ENCODE results near the gene GRB10.

Gene GRB10

GRCh38 chr7:50685135-50686065, 97.3 kb downstream of the GRB10 start:
- DNase-seq: no peak

GRCh38 chr7:50684713-50685075, 98.0 kb downstream of the GRB10 start:
- DNase-seq: no peak

GRCh38 chr7:50684011-50684712, 98.5 kb downstream of the GRB10 start:
- no peak for DNase-seq

GRCh38 chr7:50682573-50682972, 100.1 kb downstream of the GRB10 start:
- no peak for DNase-seq

GRCh38 chr7:50682079-50682478, 100.6 kb downstream of the GRB10 start:
- no peak for DNase-seq

GRCh38 chr7:50681432-50682045, 101.2 kb downstream of the GRB10 start:
- DNase-seq: no peak

GRCh38 chr7:50679218-50680007, 103.3 kb downstream of the GRB10 start:
- no peak for DNase-seq

- no peak for DNase-seq
Observed at GRCh38 chr7:50678586-50678985, 104.1 kb downstream of the GRB10 start.

GRCh38 chr7:50677638-50677996, 105.1 kb downstream of the GRB10 start:
- DNase-seq: no peak

GRCh38 chr7:50676740-50677637, 105.7 kb downstream of the GRB10 start:
- DNase-seq: no peak

- DNase-seq: no peak
Observed at GRCh38 chr7:50676079-50676478, 106.6 kb downstream of the GRB10 start.

- DNase-seq: no peak
Observed at GRCh38 chr7:50674896-50675835, 107.5 kb downstream of the GRB10 start.

GRCh38 chr7:50674299-50674698, 108.4 kb downstream of the GRB10 start:
- no peak for DNase-seq

GRCh38 chr7:50673096-50673495, 109.6 kb downstream of the GRB10 start:
- no peak for DNase-seq

- no peak for DNase-seq
Observed at GRCh38 chr7:50672045-50672444, 110.7 kb downstream of the GRB10 start.

- no peak for DNase-seq
Observed at GRCh38 chr7:50671386-50671785, 111.3 kb downstream of the GRB10 start.

GRCh38 chr7:50669890-50670289, 112.8 kb downstream of the GRB10 start:
- DNase-seq: no peak

- no peak for DNase-seq
Observed at GRCh38 chr7:50667789-50668226, 114.9 kb downstream of the GRB10 start.

- no peak for DNase-seq
Observed at GRCh38 chr7:50667338-50667737, 115.4 kb downstream of the GRB10 start.

GRCh38 chr7:50666124-50666496, 116.6 kb downstream of the GRB10 start:
- no peak for DNase-seq
